NCI-H526 (cell line): ENCODE results near the gene TOMT.

Experiments
- DNase-seq, 2 experiments: peaks; one replicate each; lab custom pipeline; 2025; lab: John Stamatoyannopoulos, UW

The TOMT gene

DNA sequence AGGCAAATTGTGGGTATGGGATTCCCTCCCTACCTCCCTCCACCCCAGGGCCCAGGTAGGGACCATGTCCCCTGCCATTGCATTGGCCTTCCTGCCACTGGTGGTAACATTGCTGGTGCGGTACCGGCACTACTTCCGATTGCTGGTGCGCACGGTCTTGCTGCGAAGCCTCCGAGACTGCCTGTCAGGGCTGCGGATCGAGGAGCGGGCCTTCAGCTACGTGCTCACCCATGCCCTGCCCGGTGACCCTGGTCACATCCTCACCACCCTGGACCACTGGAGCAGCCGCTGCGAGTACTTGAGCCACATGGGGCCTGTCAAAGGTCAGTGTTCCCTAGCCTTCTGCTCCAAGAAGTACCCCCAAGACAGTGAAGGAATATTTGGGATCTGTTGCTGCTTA lies at the start of gene TOMT:
TOMT (plus strand) TSS at position 37 of the 400 bp plus-strand sequence; CDS start at position 65, 28 bp downstream.
- DNase-seq, result no peak

GRCh38 chr11:72058416-72059034 lies 47.2 kb upstream of the TOMT start:
- peak; percentile 61 to 66 for DNase-seq

DNA sequence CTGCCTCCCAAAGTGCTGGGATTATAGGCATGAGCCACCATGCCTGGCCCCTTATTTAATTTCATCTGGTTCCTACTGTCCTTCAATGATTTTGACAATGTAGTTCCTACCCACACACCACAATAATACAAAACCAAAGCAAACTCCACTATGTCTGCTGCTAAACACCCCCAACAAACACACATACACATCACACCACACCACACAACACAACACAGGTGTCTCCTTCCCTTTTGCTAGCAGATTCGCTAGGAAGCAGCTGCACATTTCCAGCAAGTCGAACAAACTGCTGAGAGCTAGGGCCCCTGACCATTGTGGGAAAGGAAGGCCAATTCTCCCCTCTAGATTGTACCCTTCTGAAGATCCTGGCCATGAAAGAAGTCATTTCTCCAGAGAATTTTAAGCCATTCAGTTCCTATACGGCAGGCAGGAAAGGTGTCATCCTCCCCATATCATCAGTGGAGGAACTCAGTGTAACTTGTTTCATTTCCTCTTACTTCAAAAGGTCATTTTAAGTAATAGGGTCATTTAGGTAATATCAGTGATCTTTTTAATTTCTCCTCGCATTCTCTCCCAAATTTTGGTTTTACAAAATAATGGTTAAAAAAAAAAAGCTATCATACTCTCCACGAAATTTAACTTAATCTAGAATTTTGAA lies 43.9 kb upstream of the TOMT start:
- no peak for DNase-seq

- no peak for DNase-seq
These were observed 38.9 kb upstream of the TOMT start for GRCh38 chr11:72066855-72067254.

DNA sequence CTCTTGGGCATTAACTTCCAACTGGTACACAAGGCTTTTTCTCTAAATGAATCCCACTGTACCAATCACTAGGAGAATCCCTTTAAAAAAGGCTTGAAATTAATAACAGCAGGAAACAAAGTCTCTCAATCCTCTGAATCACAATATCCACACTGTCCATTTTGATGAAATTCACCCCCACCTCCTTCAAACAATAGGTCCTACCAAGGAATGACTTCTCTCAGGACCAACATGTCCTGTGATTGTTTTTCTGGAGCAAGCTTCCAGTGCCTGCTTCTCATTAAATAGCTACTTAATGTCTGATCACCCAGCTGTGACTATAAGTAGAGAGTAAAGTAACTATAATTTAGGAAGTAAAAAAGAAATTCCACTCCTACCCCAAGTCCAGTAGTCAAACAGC lies 38.5 kb upstream of the TOMT start:
- DNase-seq, result no peak

DNA sequence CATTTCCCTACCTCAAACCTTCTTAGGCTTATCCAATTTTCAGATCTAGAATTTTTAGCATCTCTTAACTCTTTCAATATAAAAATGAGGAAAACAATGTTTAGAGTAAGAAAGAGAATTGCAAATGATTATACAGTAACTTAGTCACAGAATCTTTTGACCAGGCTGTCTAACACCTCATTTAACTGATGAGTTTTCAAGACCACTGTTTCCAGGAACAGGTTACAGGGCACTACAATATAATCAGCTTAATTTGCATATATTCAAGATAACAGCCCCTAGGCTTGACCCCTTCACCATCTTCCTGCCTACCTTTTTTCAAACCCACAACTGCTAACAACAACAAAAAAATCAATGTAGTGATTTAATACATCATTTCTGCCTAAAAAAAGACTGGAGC lies 38.0 kb upstream of the TOMT start:
- DNase-seq, result no peak

DNA sequence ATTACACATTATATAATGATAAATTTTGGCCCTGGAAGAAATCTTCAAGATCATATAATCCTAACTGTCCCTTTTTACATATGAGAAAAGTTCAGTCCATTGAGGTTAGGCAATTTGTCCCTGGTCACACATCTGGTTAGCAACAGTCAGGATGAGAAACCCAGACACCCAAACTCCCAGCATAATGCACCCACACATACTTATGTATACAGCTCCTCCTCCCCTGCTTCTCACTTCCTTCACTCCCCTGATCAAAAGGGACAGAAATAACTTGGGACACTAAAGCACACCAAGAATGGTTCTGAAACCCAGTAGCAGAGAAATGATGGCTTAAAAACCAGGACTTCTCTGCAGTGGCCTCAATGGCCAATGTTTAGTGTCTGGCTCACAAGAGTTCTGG lies 36.5 kb upstream of the TOMT start:
- no peak for DNase-seq

DNA sequence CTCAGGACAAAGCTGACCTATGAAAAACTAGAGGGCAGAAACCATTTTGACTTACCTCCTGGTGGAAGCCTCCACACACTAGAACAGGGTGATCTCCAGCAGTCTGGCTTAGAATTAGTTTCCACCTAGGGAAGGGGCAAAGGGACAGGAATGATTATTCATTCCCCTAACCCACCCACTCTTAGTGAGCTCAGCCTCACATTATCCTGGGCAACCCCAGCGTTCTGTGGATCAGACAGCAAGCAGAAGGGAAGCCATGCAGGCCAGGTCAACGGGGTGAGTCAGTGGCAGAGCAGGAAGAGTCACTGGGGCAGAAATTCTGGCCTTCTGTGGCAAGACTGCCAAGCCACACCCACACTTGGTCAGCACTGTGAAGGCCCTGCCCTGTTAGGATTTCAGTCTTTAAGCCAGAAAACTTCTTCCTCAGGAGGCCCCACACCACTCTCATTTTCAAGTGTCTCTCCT lies 35.9 kb upstream of the TOMT start:
- no peak for DNase-seq

DNA sequence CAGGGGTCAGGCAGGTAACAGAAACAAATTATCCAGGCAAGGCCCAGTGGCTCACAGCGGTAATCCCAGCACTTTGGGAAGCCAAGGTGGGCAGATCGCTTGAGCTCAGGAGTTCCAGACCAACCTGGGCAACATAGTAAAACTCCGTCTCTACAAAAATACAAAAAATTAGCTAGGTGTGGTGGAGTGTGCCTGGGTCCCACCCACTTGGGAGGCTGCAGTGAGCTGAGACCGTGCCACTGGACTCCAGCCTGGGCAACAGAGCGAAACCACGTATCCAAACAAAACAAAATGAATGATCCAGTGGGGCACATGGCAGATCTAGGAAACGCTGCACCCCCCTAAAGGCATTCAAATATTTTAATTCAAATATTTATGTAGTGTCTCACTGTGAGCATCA lies 35.2 kb upstream of the TOMT start:
- no peak for DNase-seq

GRCh38 chr11:72072348-72072747 lies 33.4 kb upstream of the TOMT start:
- DNase-seq, result no peak

- DNase-seq, result no peak
These were observed 30.6 kb upstream of the TOMT start for GRCh38 chr11:72075109-72075508.

DNA sequence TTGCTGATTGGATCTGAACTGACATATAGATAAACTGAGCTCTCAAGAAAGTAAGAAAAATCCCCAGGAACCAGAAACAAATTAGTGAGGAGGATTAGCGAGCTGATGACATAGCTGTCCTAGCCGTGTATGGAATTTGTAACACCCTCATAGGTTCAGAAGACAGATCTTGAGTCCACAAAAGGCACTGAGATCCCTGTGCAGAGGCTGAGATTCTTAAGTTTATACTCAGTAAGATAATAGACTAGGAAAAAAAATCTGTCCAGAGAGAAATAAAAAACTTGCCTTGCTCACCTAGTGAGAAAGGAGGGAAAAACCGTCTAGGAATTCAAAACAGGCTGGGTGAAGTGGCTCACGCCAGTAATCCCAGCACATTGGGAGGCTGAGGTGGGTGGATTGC lies 30.0 kb upstream of the TOMT start:
- no peak for DNase-seq

DNA sequence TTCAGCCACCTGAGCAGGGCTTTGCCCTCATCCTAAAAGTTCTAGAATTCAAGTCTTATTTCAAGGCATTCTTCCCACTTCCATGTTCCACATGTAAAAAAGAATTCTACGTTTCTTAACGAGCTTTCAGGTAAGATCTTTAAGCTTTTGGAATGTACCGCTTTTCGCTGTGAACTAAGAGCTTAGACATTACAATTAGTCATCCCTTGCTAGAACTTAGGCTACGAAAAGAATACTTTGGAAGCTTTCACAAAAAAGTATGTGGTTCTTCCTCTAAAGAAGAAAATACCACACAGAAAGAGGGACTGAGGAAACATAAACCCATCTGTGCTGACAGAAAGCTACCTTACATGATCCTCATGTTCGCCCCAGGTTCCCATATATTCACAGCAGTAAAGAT lies 27.2 kb upstream of the TOMT start:
- no peak for DNase-seq

GRCh38 chr11:72079819-72080325 lies 25.9 kb upstream of the TOMT start:
- DNase-seq, result peak in 1 of 2 experiments; percentile 40

DNA sequence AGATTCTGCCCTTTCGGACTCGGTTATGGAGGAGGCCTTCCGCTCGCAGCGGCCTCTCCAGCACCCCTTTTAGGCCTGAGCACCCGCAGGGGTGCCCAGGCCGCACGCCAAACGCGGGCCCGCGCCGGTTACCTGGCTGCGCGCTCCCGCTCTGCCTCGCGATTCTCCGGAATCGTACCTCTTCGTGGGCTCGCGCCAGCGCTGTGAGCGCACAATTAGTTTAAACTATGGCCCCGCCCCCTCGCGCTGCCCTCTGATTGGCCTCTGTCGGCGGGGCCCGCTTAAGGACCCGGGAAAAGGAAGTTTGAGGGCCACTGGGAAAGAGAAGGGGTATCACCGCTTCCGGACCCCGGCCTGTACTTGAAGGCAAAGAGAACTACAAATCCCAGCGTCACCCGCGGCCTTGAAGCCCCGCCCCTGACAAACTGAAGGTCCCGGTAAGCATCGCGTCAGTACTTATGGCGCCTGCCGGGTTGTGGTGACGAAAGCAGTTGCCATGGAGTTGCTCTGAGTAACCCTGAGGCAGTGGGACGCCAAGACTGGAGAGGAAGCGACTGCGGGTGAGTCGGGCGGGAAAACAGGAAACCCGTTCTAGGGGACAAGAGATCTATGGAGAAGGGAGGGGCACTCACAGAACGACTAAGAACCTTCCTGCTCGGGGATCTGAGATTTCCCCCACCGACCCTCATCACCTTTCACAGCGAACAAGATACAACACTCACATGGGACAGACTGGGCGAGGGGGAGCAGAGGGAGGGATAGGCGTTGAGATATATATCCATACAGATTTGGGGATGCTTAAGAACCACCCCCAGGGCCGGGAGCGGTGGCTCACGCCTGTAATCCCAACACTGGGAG lies 25.2 kb upstream of the TOMT start, which contains the start of the genes LRRC51 and NUMA1:
LRRC51 (plus strand) TSS at position 525 of the 858 bp plus-strand sequence. CDS start 8,234 bp downstream, outside the sequence.
NUMA1 (minus strand) TSS at position 217 of the 858 bp plus-strand sequence. CDS start 44,599 bp downstream, outside the sequence.
- DNase-seq, result peak; percentile 100

DNA sequence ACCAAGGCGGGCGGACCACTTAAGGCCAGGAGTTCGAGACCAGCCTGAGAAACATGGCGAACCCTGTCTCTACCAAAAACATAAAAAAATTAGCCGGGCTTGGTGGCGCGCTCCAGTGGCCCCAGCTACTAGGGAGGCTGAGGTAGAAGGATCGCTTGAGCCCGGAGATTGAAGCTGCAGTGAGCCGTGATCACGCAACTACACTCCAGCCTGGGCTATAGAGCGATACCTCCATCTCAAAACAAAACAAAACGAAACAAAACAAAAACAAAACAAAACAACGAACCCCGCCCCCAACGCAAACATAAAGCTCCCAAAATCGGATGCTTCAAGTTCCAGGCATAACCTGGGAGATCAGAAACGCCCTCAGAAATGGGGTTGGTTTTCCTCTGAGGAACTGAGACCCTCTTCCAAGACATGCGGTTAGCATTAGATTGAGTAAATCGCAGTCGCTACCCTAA lies 24.5 kb upstream of the TOMT start:
- no peak for DNase-seq

GRCh38 chr11:72081821-72082453 lies 23.8 kb upstream of the TOMT start:
- peak; percentile 74 to 80 for DNase-seq

GRCh38 chr11:72083414-72083813 lies 22.3 kb upstream of the TOMT start:
- no peak for DNase-seq

DNA sequence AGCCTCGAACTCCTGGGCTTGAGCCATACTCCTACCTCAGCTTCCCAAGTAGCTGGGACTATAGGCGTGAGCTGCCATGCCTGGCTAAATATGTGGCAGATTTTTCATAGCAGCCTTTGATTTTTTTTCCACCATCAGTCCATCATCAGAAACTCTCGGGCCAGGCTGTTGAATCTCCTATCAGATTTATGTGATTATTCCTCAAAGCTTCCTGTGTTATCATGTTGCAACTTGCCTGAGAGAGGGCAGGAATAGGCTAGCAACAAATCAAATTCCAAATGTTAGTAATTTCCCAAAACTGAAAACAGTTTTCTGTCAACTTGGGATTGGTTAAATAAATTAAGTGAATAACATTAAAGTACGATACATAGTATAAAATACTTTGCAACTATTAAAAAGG lies 21.6 kb upstream of the TOMT start:
- no peak for DNase-seq

DNA sequence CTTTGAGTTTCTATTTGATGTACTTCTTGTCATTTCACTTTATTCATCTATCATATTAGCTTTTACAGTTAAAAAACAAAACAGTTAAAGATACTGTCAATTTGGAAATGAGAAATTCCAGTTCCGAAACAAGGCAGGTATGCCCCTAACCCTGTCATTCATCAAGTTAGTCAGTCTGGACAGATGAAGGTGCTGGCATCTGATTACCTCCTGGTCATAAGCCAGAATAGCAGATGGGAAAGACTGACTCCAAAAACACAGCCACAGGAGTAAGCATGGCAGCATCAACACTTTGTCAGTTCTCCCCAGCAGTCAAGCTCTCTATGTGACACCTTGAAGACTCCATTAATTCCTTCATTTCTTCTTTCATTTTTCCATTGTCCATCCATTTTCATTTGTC lies 20.8 kb upstream of the TOMT start:
- no peak for DNase-seq

DNA sequence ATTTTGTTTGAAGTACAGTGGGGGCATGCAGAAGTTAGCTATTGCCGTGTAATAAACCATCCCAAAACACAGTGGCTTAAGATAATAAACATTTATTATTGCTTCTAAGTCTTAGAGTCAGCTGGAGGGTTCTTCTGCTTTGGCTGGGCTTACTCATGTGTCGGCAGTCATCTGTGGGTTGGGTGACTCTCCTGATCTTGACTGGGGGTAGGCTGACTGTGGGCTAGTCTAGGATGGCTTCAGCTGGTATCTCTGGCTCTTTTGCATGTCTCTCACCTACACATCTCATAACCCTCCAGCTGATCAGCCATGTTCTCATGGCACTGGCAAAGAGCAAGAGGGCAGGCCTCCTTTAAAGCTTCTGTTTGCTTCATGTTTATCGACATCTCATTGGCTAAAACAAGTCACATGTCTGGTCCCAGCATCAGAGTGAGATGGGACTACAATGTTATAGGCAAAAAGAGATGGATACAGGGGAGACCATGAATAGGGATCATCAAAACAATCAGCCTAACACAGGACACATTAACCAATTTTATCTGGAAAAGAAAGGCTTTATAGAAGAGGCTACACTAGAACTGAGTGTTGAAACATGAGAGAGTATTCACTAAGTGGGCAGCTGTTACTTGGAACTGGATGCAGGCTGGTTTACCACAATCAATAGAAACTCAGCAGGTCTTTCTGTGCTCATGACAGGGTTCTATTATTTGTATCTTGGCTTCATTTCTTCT lies 19.9 kb upstream of the TOMT start:
- no peak for DNase-seq
